HepG2 (cell line): ENCODE data around the gene BTNL3.

Source experiments
- ATF7 ChIP-seq, 2 experiments: fragments of 450-650 bp in 1 of 2; sonication (generic) in 1 of 2; formaldehyde crosslinking in 1 of 2; IDR thresholded peaks; 2 replicates each; pipeline versions ENCODE4 v1.4.0 to v1.6.1; 2016 to 2020; ENCODE audit warnings: antibody characterized with exemption in 1 of 2, mild to moderate bottlenecking in 1 of 2, missing genetic modification reagents in 1 of 2
- POLR2AphosphoS5 ChIP-seq: IDR thresholded peaks from 2 replicates; pipeline ENCODE4 v1.6.1; 2012; ENCODE audit warnings: low read depth, low read length
- TP53 ChIP-seq: sonication (generic); formaldehyde crosslinking; conservative IDR thresholded peaks from 2 replicates; pipeline ENCODE4 v1.4.0; 2020; ENCODE audit warnings: missing genetic modification reagents
- TF ChIP-seq, protein P1 (sequence below): IDR thresholded peaks from 2 replicates; pipeline ENCODE4 v1.6.1; 2018; ENCODE audit warnings: missing genetic modification reagents

DNA sequence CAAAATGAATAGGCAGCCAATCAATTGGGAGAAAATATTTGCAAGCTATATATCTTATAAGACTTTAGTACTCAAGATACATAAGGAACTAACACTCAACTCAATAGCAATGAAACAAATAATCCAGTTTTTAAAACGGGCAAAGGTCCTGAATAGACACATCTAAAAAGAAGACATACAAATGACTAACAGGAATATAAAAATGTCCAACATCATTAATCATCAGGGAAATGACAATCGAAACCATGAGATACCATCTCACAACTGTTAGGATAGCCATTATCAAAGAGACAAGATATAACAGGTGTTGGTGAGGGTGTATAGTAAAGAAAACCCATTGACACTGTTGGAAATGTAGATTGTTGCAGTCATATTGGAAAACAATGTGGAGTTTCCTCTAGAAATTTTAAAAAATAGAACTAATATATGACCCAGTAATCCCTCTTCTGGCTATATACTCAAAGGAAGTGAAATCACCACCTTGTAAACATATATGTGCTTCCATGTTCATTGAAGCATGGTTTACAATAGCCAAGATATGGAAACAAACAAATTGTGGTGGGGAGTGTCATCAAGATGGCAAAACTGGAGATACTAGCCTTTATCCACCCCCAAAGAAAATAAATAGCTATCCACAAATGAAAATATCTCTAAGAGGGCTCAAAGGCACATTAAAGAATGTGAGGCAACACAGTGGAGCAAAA, 13.9 kb upstream of the BTNL3 start:
- TF ChIP-seq TP53 (CRISPR knock-in tag) (no peak), ATF7 (IDR thresholded peaks at IDR 0.05) (no peak), ATF7 (CRISPR knock-in tag; IDR thresholded peaks at IDR 0.05) (no peak), POLR2AphosphoS5 (no peak)
- TF ChIP-seq, protein P1, sequence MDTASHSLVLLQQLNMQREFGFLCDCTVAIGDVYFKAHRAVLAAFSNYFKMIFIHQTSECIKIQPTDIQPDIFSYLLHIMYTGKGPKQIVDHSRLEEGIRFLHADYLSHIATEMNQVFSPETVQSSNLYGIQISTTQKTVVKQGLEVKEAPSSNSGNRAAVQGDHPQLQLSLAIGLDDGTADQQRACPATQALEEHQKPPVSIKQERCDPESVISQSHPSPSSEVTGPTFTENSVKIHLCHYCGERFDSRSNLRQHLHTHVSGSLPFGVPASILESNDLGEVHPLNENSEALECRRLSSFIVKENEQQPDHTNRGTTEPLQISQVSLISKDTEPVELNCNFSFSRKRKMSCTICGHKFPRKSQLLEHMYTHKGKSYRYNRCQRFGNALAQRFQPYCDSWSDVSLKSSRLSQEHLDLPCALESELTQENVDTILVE (CRISPR knock-in tag) = no peak
